Mesenchymal stem cell (in vitro differentiated cells and primary cell): ENCODE measurements around the gene SDCBP2. TPM values are rescaled to one million over a fixed set of nuclear protein-coding genes. Genes with fewer than 3 reads are reported as not detected.

Experiments used
- DNase-seq: peaks from one replicate; pipeline ENCODE4 v3.0.0-alpha.2; 2013
- H2AFZ ChIP-seq: one replicate; pipeline ENCODE4 v1.6.1; 2013; ENCODE audit warnings: low read depth, mild to moderate bottlenecking, control low read depth, inconsistent platforms, low read length, moderate library complexity
- H2AK5ac ChIP-seq: 2 replicates; pipeline ENCODE4 v1.6.1; 2013; ENCODE audit warnings: low read length, moderate library complexity, mild to moderate bottlenecking, inconsistent platforms; ENCODE audit not compliant: severe bottlenecking
- H2BK120ac ChIP-seq: one replicate; pipeline ENCODE4 v1.6.1; 2013; ENCODE audit warnings: low read depth, mild to moderate bottlenecking, inconsistent platforms, low read length, moderate library complexity
- H2BK12ac ChIP-seq, 2 experiments: one replicate each; pipeline ENCODE4 v1.6.1; 2013; ENCODE audit warnings: inconsistent platforms in 2 of 2, low read length in 2 of 2, mild to moderate bottlenecking in 2 of 2, moderate library complexity in 2 of 2, control low read depth in 1 of 2
- H2BK15ac ChIP-seq: one replicate; pipeline ENCODE4 v1.6.1; 2013; ENCODE audit warnings: mild to moderate bottlenecking, low read depth, inconsistent platforms; ENCODE audit not compliant: poor library complexity, severe bottlenecking
- H2BK5ac ChIP-seq: 2 replicates; pipeline ENCODE4 v1.6.1; 2013; ENCODE audit warnings: low read depth, mild to moderate bottlenecking, low read length, control low read depth, inconsistent platforms; ENCODE audit not compliant: poor library complexity, severe bottlenecking
- H3K14ac ChIP-seq, 2 experiments: one replicate each; pipeline ENCODE4 v1.6.1; 2013; ENCODE audit warnings: inconsistent platforms in 2 of 2, low read length in 2 of 2, control low read depth in 1 of 2, mild to moderate bottlenecking in 1 of 2, moderate library complexity in 1 of 2
- H3K18ac ChIP-seq, 2 experiments: one replicate each; pipeline ENCODE4 v1.6.1; 2013; ENCODE audit warnings: inconsistent platforms in 2 of 2, low read length in 2 of 2, control low read depth in 1 of 2, low read depth in 1 of 2, mild to moderate bottlenecking in 1 of 2
- H3K23ac ChIP-seq, 2 experiments: one replicate each; pipeline ENCODE4 v1.6.1; 2013; ENCODE audit warnings: inconsistent platforms in 2 of 2, low read length in 2 of 2, mild to moderate bottlenecking in 2 of 2, moderate library complexity in 2 of 2, control low read depth in 1 of 2
- H3K27ac ChIP-seq: 2 replicates; pipeline ENCODE4 v1.5.1; 2013; ENCODE audit warnings: mild to moderate bottlenecking, moderate library complexity, low read length, control low read depth, inconsistent platforms; ENCODE audit not compliant: poor library complexity, severe bottlenecking
- H3K27me3 ChIP-seq, 2 experiments: 2 replicates each; pipeline versions ENCODE4 v1.6.1 to v1.7.0; 2013; ENCODE audit warnings: low read length in 2 of 2, mild to moderate bottlenecking in 2 of 2, moderate library complexity in 2 of 2, control low read depth in 1 of 2, inconsistent platforms in 1 of 2; ENCODE audit not compliant: control insufficient read depth in 1 of 2, insufficient read depth in 1 of 2
- H3K36me3 ChIP-seq, 2 experiments: 2 replicates each; pipeline versions ENCODE4 v1.6.1 to v1.7.0; 2013; ENCODE audit warnings: low read length in 2 of 2, control low read depth in 1 of 2, inconsistent platforms in 1 of 2, low read depth in 1 of 2, mild to moderate bottlenecking in 1 of 2; ENCODE audit not compliant: insufficient read depth in 2 of 2, control insufficient read depth in 1 of 2
- H3K4ac ChIP-seq, 2 experiments: one replicate each; pipeline ENCODE4 v1.6.1; 2013; ENCODE audit warnings: inconsistent platforms in 2 of 2, low read length in 2 of 2, mild to moderate bottlenecking in 2 of 2, moderate library complexity in 2 of 2, control low read depth in 1 of 2, low read depth in 1 of 2
- H3K4me1 ChIP-seq: 2 replicates; pipeline ENCODE4 v1.6.1; 2013; ENCODE audit warnings: low read depth, low read length, control low read depth; ENCODE audit not compliant: control insufficient read depth, insufficient read depth
- H3K4me2 ChIP-seq: 2 replicates; pipeline ENCODE4 v1.6.1; 2013; ENCODE audit warnings: low read length, mild to moderate bottlenecking, inconsistent platforms; ENCODE audit not compliant: poor library complexity, severe bottlenecking
- H3K4me3 ChIP-seq, 2 experiments: 2 replicates each; pipeline versions ENCODE4 v1.5.1 to v1.7.0; 2013; ENCODE audit warnings: low read length in 2 of 2, mild to moderate bottlenecking in 2 of 2, control low read depth in 1 of 2, low read depth in 1 of 2; ENCODE audit not compliant: insufficient read depth in 1 of 2
- H3K79me1 ChIP-seq: replicated peaks from 2 replicates; pipeline ENCODE4 v1.6.1; 2013; ENCODE audit warnings: mild to moderate bottlenecking, control low read depth, low read length, inconsistent platforms; ENCODE audit not compliant: poor library complexity, severe bottlenecking
- H3K9ac ChIP-seq: 2 replicates; pipeline ENCODE4 v1.7.0; 2013; ENCODE audit warnings: mild to moderate bottlenecking, low read length, moderate library complexity
- H3K9me3 ChIP-seq: 2 replicates; pipeline ENCODE4 v1.7.0; 2013; ENCODE audit warnings: mild to moderate bottlenecking, low read length; ENCODE audit not compliant: control insufficient read depth
- H4K8ac ChIP-seq: one replicate; pipeline ENCODE4 v1.6.1; 2013; ENCODE audit warnings: inconsistent platforms, mild to moderate bottlenecking, low read length, moderate library complexity
- H4K91ac ChIP-seq: one replicate; pipeline ENCODE4 v1.6.1; 2013; ENCODE audit warnings: mild to moderate bottlenecking, low read length, inconsistent platforms
- WGBS: methylation state at CpG from one replicate; pipeline ENCODE4 v1.1.7; 2013; ENCODE audit warnings: mixed read lengths; 5-methylcytosine and 5-hydroxymethylcytosine counted together
- polyA plus RNA-seq, 2 experiments: library from polyadenylated mRNA; stranded (reverse); fragments of 200-250 nt; gene quantifications; one replicate each; pipeline ENCODE4 v1.2.3, GENCODE V29; 2013

Gene SDCBP2
- 1.6 TPM for polyA plus RNA-seq (2013, experiment 1 of 2)
- 1.8 TPM for polyA plus RNA-seq (2013, experiment 2 of 2)

GRCh38 chr20:1328680-1329330 is at the start of gene SDCBP2:
SDCBP2 (minus strand) TSS chr20:1329139; CDS start chr20:1320416, 8,723 bp downstream.
- Histone ChIP-seq H2BK12ac (peak within 1 kb of the TSS in 1 of 2 experiments; percentile 4), H3K4me2 (no peak within 1 kb of the TSS), H3K79me1 (peaks cover 44% of the 10 kb centered on the region), H2AK5ac (no peak within 1 kb of the TSS), H2BK5ac (no peak within 1 kb of the TSS), H2AFZ (no peak within 1 kb of the TSS), H3K18ac (peak within 1 kb of the TSS; percentile 3 to 15), H3K14ac (no peak within 1 kb of the TSS), H3K4me3 (peak within 1 kb of the TSS in 1 of 2 experiments; percentile 89), H3K23ac (no peak within 1 kb of the TSS), H4K8ac (peak within 1 kb of the TSS; percentile 83), H3K4ac (peak within 1 kb of the TSS; percentile 21 to 27), H3K36me3 (peaks cover 18 to 38% of the 10 kb centered on the region in 2 experiments), H3K27me3 (no peaks in the 10 kb centered on the region), H3K27ac (no peak within 1 kb of the TSS), H4K91ac (peak within 1 kb of the TSS; percentile 57), H3K9me3 (no peaks in the 10 kb centered on the region), H3K9ac (peak within 1 kb of the TSS; percentile 99), H2BK15ac (peak within 1 kb of the TSS; percentile 44), H2BK120ac (no peak within 1 kb of the TSS), H3K4me1 (peaks cover 27% of the 10 kb centered on the region)
- DNase-seq = no peak
- WGBS = 85% methylated on average over 8 of the region's 8 CpGs

GRCh38 chr20:1378735-1379125 is 49.8 kb upstream of the SDCBP2 start:
- Histone ChIP-seq H3K9ac (no peak overlapping the region), H2BK12ac (no peak overlapping the region), H3K4me3 (no peak overlapping the region), H3K18ac (no peak overlapping the region), H2BK5ac (no peak overlapping the region), H3K27me3 (no peaks in the 10 kb centered on the region), H3K79me1 (peaks cover 10% of the 10 kb centered on the region), H3K27ac (no peak overlapping the region), H4K91ac (no peak overlapping the region), H4K8ac (no peak overlapping the region), H3K9me3 (no peaks in the 10 kb centered on the region), H3K4me1 (peaks cover 23% of the 10 kb centered on the region), H2AFZ (no peak overlapping the region), H3K23ac (no peak overlapping the region), H3K14ac (no peak overlapping the region), H3K4ac (no peak overlapping the region), H2BK120ac (no peak overlapping the region), H3K36me3 (peaks cover under 1 to 18% of the 10 kb centered on the region in 2 experiments), H2BK15ac (no peak overlapping the region), H3K4me2 (no peak overlapping the region), H2AK5ac (no peak overlapping the region)
- 93% methylated on average over 6 of the region's 6 CpGs for WGBS
- no peak for DNase-seq

- Histone ChIP-seq H2BK5ac (no peak overlapping the region), H2BK120ac (no peak overlapping the region), H3K4me3 (no peak overlapping the region), H2BK15ac (no peak overlapping the region), H3K27me3 (no peaks in the 10 kb centered on the region), H3K27ac (peak overlapping the region; percentile 57), H3K9me3 (no peaks in the 10 kb centered on the region), H3K4me1 (peaks cover 23% of the 10 kb centered on the region), H4K8ac (no peak overlapping the region), H3K23ac (peak overlapping the region in 1 of 2 experiments; percentile 94), H3K4me2 (no peak overlapping the region), H2BK12ac (no peak overlapping the region), H3K18ac (peak overlapping the region in 1 of 2 experiments; percentile 48), H3K36me3 (peaks cover 4 to 23% of the 10 kb centered on the region in 2 experiments), H3K14ac (no peak overlapping the region), H2AFZ (no peak overlapping the region), H4K91ac (no peak overlapping the region), H2AK5ac (no peak overlapping the region), H3K9ac (no peak overlapping the region), H3K79me1 (peaks cover 12% of the 10 kb centered on the region), H3K4ac (no peak overlapping the region)
- 56% methylated on average over 5 of the region's 6 CpGs for WGBS
- peak; percentile 43 for DNase-seq
Measured at GRCh38 chr20:1377984-1378734, 49.2 kb upstream of the SDCBP2 start.

GRCh38 chr20:1377341-1377871 is 48.5 kb upstream of the SDCBP2 start:
- Histone ChIP-seq H3K9ac (no peak overlapping the region), H3K9me3 (no peaks in the 10 kb centered on the region), H3K4me2 (no peak overlapping the region), H3K27me3 (no peaks in the 10 kb centered on the region), H2AFZ (no peak overlapping the region), H3K4me1 (peaks cover 20% of the 10 kb centered on the region), H2BK15ac (no peak overlapping the region), H2BK5ac (no peak overlapping the region), H3K79me1 (peaks cover 15% of the 10 kb centered on the region), H3K18ac (peak overlapping the region in 1 of 2 experiments; percentile 63), H2AK5ac (peak overlapping the region; percentile 68), H4K8ac (no peak overlapping the region), H3K4ac (no peak overlapping the region), H2BK120ac (no peak overlapping the region), H4K91ac (no peak overlapping the region), H3K27ac (peak overlapping the region; percentile 57), H2BK12ac (peak overlapping the region in 1 of 2 experiments; percentile 58), H3K23ac (peak overlapping the region in 1 of 2 experiments; percentile 94), H3K36me3 (peaks cover 4 to 31% of the 10 kb centered on the region in 2 experiments), H3K4me3 (no peak overlapping the region), H3K14ac (no peak overlapping the region)
- no peak for DNase-seq
- WGBS = 96% methylated on average over 5 of the region's 5 CpGs
